Aorta (tissue), 5 donors: ENCODE data around the gene TOM1L2. TPM values are rescaled to one million over a fixed set of nuclear protein-coding genes. Genes with fewer than 3 reads are reported as not detected.

ENCODE experiments used
- ATAC-seq: fragments of 200-7000 bp; cut with Tn5 transposase; one replicate; pipeline ENCODE4 v1.9.1; 2022; ENCODE audit warnings: moderate library complexity; ENCODE audit not compliant: low FRiP score
- DNase-seq, 2 donors: peaks; one replicate each; pipeline ENCODE4 v3.0.0-alpha.2; 2020
- H3K27ac ChIP-seq, 2 donors: one replicate each; pipeline ENCODE4 v1.5.1; 2013; ENCODE audit warnings: low read length in 2 of 2, mild to moderate bottlenecking in 2 of 2, moderate library complexity in 2 of 2, control low read depth in 1 of 2, inconsistent platforms in 1 of 2, low read depth in 1 of 2
- H3K27me3 ChIP-seq, 2 donors: one replicate each; pipeline ENCODE4 v1.6.1; 2013; ENCODE audit warnings: control low read depth in 1 of 2, low read length in 1 of 2, mild to moderate bottlenecking in 1 of 2, moderate library complexity in 1 of 2; ENCODE audit not compliant: insufficient read depth in 2 of 2, control insufficient read depth in 1 of 2
- H3K36me3 ChIP-seq, 2 donors: one replicate each; pipeline ENCODE4 v1.6.1; 2013; ENCODE audit warnings: control low read depth in 1 of 2, low read length in 1 of 2, mild to moderate bottlenecking in 1 of 2; ENCODE audit not compliant: insufficient read depth in 2 of 2, control insufficient read depth in 1 of 2
- H3K4me1 ChIP-seq, 2 donors: one replicate each; pipeline ENCODE4 v1.6.1; 2013; ENCODE audit warnings: low read length in 2 of 2, control low read depth in 1 of 2, mild to moderate bottlenecking in 1 of 2, moderate library complexity in 1 of 2; ENCODE audit not compliant: insufficient read depth in 2 of 2, control insufficient read depth in 1 of 2
- H3K4me3 ChIP-seq, 2 donors: one replicate each; pipeline ENCODE4 v1.5.1; 2013; ENCODE audit warnings: low read length in 2 of 2, control low read depth in 1 of 2, mild to moderate bottlenecking in 1 of 2
- H3K9me3 ChIP-seq: one replicate; pipeline ENCODE4 v1.6.1; 2013; ENCODE audit warnings: mild to moderate bottlenecking, low read length; ENCODE audit not compliant: control insufficient read depth
- WGBS, 2 donors: extraction: QIAGEN DNeasy Blood & Tissue Kit; methylation state at CpG; one replicate each; pipeline ENCODE4 v1.1.7; 2013; 5-methylcytosine and 5-hydroxymethylcytosine counted together
- intact Hi-C, 2 donors: fragments of 100-400 bp; cut with DNase I; formaldehyde crosslinking; loops; one replicate each; pipeline versions ENCODE4 v1.14.2 to v1.15.0; 2022
- polyA plus RNA-seq, 2 donors: library from polyadenylated mRNA; stranded (reverse); fragments of 200-250 nt; gene quantifications; one replicate each; pipeline ENCODE4 v1.2.3, GENCODE V29; 2013
- total RNA-seq, 2 donors: library from RNA; stranded (reverse); fragmentation: NEBNext Ultra II Directional; extraction: Animal tissue kit (Norgen Biotek cat#: 25700); gene quantifications; one replicate each; pipeline ENCODE4 v1.2.1, GENCODE V29; 2021
- donor health status: healthy with polysubstance abuse.
- donor health status: Bipolar disorder and iron deficiency.
- donor health status: DM: no; HTN: no; CAD: no.
- donor health status: DM: no; HTN: no; CAD: no.
- donor health status: DM: yes; HTN: yes; CAD: no.

Gene TOM1L2
- total and polyA plus RNA-seq, 4 donors: 11.9 to 74.9 (median 54.8) TPM

GRCh38 chr17:17911001-17911613 is 61.1 kb downstream of the TOM1L2 start:
- H3K36me3 ChIP-seq: peaks cover 0 to 1% of the 10 kb centered on the region in 2 donors
- peak in 1 of 2 donors; percentile 55 for DNase-seq
- H3K27me3 ChIP-seq: no peaks in the 10 kb centered on the region
- no peak overlapping the region for H3K27ac ChIP-seq
- peak; percentile 41 for ATAC-seq
- H3K9me3 ChIP-seq: no peaks in the 10 kb centered on the region
- WGBS, 2 donors: 27 to 39% methylated on average over 10 of the region's 10 CpGs
- intact Hi-C loops: loop anchor here in 1 of 2 donors (5.0 to 10.0 kb wide), 2 partner anchors 44 to 64 kb away; partner anchors contain the start of genes DRC3 and TOM1L2
- no peak overlapping the region for H3K4me3 ChIP-seq
- no peaks in the 10 kb centered on the region for H3K4me1 ChIP-seq

GRCh38 chr17:17910060-17910459 is 62.1 kb downstream of the TOM1L2 start:
- intact Hi-C loops: loop anchor here in 1 of 2 donors (5.0 to 10.0 kb wide), 2 partner anchors 43 to 65 kb away; partner anchors contain the start of genes DRC3 and TOM1L2
- H3K4me1 ChIP-seq: no peaks in the 10 kb centered on the region
- no peak for ATAC-seq
- peaks cover 0 to 3% of the 10 kb centered on the region in 2 donors for H3K36me3 ChIP-seq
- DNase-seq: peak in 1 of 2 donors; percentile 30
- no peak overlapping the region for H3K4me3 ChIP-seq
- no peaks in the 10 kb centered on the region for H3K9me3 ChIP-seq
- 74 to 88% methylated on average over 4 of the region's 4 CpGs for WGBS, 2 donors
- no peaks in the 10 kb centered on the region for H3K27me3 ChIP-seq
- no peak overlapping the region for H3K27ac ChIP-seq

GRCh38 chr17:17909078-17909477 is 63.1 kb downstream of the TOM1L2 start:
- H3K27me3 ChIP-seq: no peaks in the 10 kb centered on the region
- peaks cover 0 to 3% of the 10 kb centered on the region in 2 donors for H3K36me3 ChIP-seq
- ATAC-seq (no peak), DNase-seq (peak in 1 of 2 donors; percentile 14)
- no peaks in the 10 kb centered on the region for H3K9me3 ChIP-seq
- 90 to 92% methylated on average over 5 of the region's 5 CpGs for whole genome bisulfite sequencing, 2 donors
- intact Hi-C loops: no loop called here
- no peak overlapping the region for H3K4me3 ChIP-seq
- H3K4me1 ChIP-seq: no peaks in the 10 kb centered on the region
- no peak overlapping the region for H3K27ac ChIP-seq

- intact Hi-C loops: no loop called here
- WGBS, 2 donors: 89 to 91% methylated on average over 4 of the region's 4 CpGs
- no peak for ATAC-seq
- no peak overlapping the region for H3K27ac ChIP-seq
- DNase-seq: peak in 1 of 2 donors; percentile 5
- peaks cover 0 to 3% of the 10 kb centered on the region in 2 donors for H3K36me3 ChIP-seq
- no peaks in the 10 kb centered on the region for H3K27me3 ChIP-seq
- H3K4me3 ChIP-seq: no peak overlapping the region
- no peaks in the 10 kb centered on the region for H3K4me1 ChIP-seq
- H3K9me3 ChIP-seq: no peaks in the 10 kb centered on the region
Observed at GRCh38 chr17:17907469-17907868, 64.7 kb downstream of the TOM1L2 start.

- DNase-seq: peak in 1 of 2 donors; percentile 62
- intact Hi-C loops: no loop called here
- no peaks in the 10 kb centered on the region for H3K9me3 ChIP-seq
- 80 to 81% methylated on average over 10 of the region's 10 CpGs for WGBS, 2 donors
- no peaks in the 10 kb centered on the region for H3K27me3 ChIP-seq
- H3K4me3 ChIP-seq: no peak overlapping the region
- no peak for ATAC-seq
- no peaks in the 10 kb centered on the region for H3K4me1 ChIP-seq
- no peak overlapping the region for H3K27ac ChIP-seq
- H3K36me3 ChIP-seq: peaks cover 0 to 3% of the 10 kb centered on the region in 2 donors
Observed at GRCh38 chr17:17906418-17907215, 65.6 kb downstream of the TOM1L2 start.

- DNase-seq: peak in 1 of 2 donors; percentile 33
- Histone ChIP-seq H3K9me3 (no peaks in the 10 kb centered on the region), H3K27ac (no peak overlapping the region), H3K4me3 (no peak overlapping the region), H3K27me3 (no peaks in the 10 kb centered on the region), H3K36me3 (peaks cover 0 to 3% of the 10 kb centered on the region in 2 donors), H3K4me1 (peaks cover 3 to 6% of the 10 kb centered on the region in 2 donors)
- 84 to 87% methylated on average over 5 of the region's 5 CpGs for WGBS, 2 donors
- intact Hi-C loops: no loop called here
- no peak for ATAC-seq
Observed at GRCh38 chr17:17905036-17905320, 67.2 kb downstream of the TOM1L2 start.

- Histone ChIP-seq H3K4me3 (no peak overlapping the region), H3K27me3 (no peaks in the 10 kb centered on the region), H3K36me3 (peaks cover 0 to 3% of the 10 kb centered on the region in 2 donors), H3K27ac (no peak overlapping the region), H3K4me1 (peaks cover 3 to 6% of the 10 kb centered on the region in 2 donors), H3K9me3 (no peaks in the 10 kb centered on the region)
- DNase-seq (peak in 1 of 2 donors; percentile 8), ATAC-seq (no peak)
- WGBS, 2 donors: 83 to 88% methylated on average over 9 of the region's 9 CpGs
- intact Hi-C loops: no loop called here
Observed at GRCh38 chr17:17904166-17905035, 67.8 kb downstream of the TOM1L2 start.

- 59 to 60% methylated on average over 4 of the region's 4 CpGs for WGBS, 2 donors
- intact Hi-C loops: no loop called here
- DNase-seq: peak in 1 of 2 donors; percentile 11
- H3K9me3 ChIP-seq: no peaks in the 10 kb centered on the region
- peaks cover 0 to 3% of the 10 kb centered on the region in 2 donors for H3K36me3 ChIP-seq
- no peaks in the 10 kb centered on the region for H3K27me3 ChIP-seq
- ATAC-seq: no peak
- peaks cover 3 to 6% of the 10 kb centered on the region in 2 donors for H3K4me1 ChIP-seq
- H3K27ac ChIP-seq: no peak overlapping the region
- H3K4me3 ChIP-seq: no peak overlapping the region
Observed at GRCh38 chr17:17902877-17903276, 69.3 kb downstream of the TOM1L2 start.
